Measurements from ENCODE around the gene CHGA. TPM values are rescaled to one million over a fixed set of nuclear protein-coding genes. Genes with fewer than 3 reads are reported as not detected.
A peak's percentile ranks its signal among the peaks of the same experiment; 100 is the strongest.

CHGA gene
- total and polyA plus RNA-seq, 2 of the 13 experiments (the other 11 are each of a cell fraction or from before 2014, with no cell fraction given): not detected

DNA sequence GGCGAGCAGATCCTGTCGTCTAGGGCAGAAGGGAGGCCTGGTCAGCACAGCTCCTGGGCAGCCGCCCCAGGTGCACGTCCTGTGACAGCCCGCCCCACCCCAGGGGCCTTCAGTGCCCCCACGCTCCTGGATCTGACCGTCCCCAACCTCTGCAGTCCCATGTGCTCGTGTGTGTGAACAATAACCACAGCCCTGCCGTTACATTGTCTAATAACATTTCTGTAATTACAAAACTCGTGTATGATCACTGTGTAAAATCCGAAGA, 39.8 kb downstream of the CHGA start:
- H3K27me3 ChIP-seq (ENCODE audit: control insufficient read depth in 1 of 2, insufficient read depth in 2 of 2, low read length in 2 of 2): no peaks in the 10 kb centered on the region
- CTCF ChIA-PET (ENCODE audit: low intra/inter-chr PET ratio, low total read pairs): no interaction called here

More for the DNA sequence above, 39.8 kb downstream of the CHGA start:
- Histone ChIP-seq H3K36me3 (replicated peaks in 1 of 2; ENCODE audit: control insufficient read depth in 1 of 2, insufficient read depth in 2 of 2, low read length in 2 of 2) (peaks cover 0 to 15% of the 10 kb centered on the region in 2 experiments; a peak in 2 of 5 replicates), H4K20me1 (ENCODE audit: insufficient read depth, low read length) (no peaks in the 10 kb centered on the region), H2AFZ (ENCODE audit: low read length) (no peak overlapping the region), H3K4me3 (replicated peaks in 1 of 3; ENCODE audit: insufficient read depth in 1 of 3, low read depth in 2 of 3, low read length in 3 of 3) (no peak overlapping the region), H3K27ac (ENCODE audit: extremely low read length, insufficient read depth, low read length) (no peak overlapping the region), H3K79me2 (ENCODE audit: insufficient read depth, low read length) (no peaks in the 10 kb centered on the region), H3K9me3 (ENCODE audit: low read length) (no peaks in the 10 kb centered on the region), H3K9ac (ENCODE audit: insufficient read depth, low read depth, low read length) (no peak overlapping the region), H3K4me1 (ENCODE audit: insufficient read depth, low read length) (peaks cover 29% of the 10 kb centered on the region), H3K4me2 (ENCODE audit: low read depth, low read length) (0 out of 2 replicates have a peak overlapping the region, but pooled peaks have one; percentile 40)
- in situ Hi-C loops (cut with HindIII; ENCODE audit: extremely low pct_ligation_motif_present, low pct_unique_long_range_greater_than_20kb) (no loop called here), intact Hi-C loops (cut with micrococcal nuclease; ENCODE audit: unreplicated experiment) (no loop called here)
- POLR2A ChIA-PET: interaction anchor here (1.3 kb wide), 1 partner anchor 244 kb away, joined by 3 read pairs; the partner anchor contains the start of gene GON7
- DNase-seq (ENCODE audit: low spot score): no peak
- no peak for ATAC-seq
- 76% methylated on average over 9 of the region's 11 CpGs for WGBS (ENCODE audit: low lambda C conversion rate)
- TF ChIP-seq SMC3 (IDR thresholded peaks at IDR 0.05; ENCODE audit: low read length): no peak
- TF ChIP-seq, protein P1, sequence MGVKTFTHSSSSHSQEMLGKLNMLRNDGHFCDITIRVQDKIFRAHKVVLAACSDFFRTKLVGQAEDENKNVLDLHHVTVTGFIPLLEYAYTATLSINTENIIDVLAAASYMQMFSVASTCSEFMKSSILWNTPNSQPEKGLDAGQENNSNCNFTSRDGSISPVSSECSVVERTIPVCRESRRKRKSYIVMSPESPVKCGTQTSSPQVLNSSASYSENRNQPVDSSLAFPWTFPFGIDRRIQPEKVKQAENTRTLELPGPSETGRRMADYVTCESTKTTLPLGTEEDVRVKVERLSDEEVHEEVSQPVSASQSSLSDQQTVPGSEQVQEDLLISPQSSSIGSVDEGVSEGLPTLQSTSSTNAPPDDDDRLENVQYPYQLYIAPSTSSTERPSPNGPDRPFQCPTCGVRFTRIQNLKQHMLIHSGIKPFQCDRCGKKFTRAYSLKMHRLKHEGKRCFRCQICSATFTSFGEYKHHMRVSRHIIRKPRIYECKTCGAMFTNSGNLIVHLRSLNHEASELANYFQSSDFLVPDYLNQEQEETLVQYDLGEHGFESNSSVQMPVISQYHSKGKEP (CRISPR knock-in tag; IDR thresholded peaks at IDR 0.05): no peak
- TF ChIP-seq, protein P2, sequence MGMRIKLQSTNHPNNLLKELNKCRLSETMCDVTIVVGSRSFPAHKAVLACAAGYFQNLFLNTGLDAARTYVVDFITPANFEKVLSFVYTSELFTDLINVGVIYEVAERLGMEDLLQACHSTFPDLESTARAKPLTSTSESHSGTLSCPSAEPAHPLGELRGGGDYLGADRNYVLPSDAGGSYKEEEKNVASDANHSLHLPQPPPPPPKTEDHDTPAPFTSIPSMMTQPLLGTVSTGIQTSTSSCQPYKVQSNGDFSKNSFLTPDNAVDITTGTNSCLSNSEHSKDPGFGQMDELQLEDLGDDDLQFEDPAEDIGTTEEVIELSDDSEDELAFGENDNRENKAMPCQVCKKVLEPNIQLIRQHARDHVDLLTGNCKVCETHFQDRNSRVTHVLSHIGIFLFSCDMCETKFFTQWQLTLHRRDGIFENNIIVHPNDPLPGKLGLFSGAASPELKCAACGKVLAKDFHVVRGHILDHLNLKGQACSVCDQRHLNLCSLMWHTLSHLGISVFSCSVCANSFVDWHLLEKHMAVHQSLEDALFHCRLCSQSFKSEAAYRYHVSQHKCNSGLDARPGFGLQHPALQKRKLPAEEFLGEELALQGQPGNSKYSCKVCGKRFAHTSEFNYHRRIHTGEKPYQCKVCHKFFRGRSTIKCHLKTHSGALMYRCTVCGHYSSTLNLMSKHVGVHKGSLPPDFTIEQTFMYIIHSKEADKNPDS (CRISPR knock-in tag; IDR thresholded peaks at IDR 0.05): no peak
- BruUV-seq (replicated peaks): no TSS peak
- no peak for FAIRE-seq
